GM20000 (cell line): ENCODE measurements around the gene OR1N2.

ENCODE experiments used
- DNase-seq: peaks from one replicate; pipeline ENCODE4 v3.0.0; 2012; ENCODE audit warnings: low spot score
- CTCF ChIP-seq: IDR thresholded peaks from 2 replicates; pipeline ENCODE4 v1.5.1; 2012; ENCODE audit warnings: mild to moderate bottlenecking, control low read depth; ENCODE audit errors: extremely low read depth, missing control alignments

Gene OR1N2, protein sequence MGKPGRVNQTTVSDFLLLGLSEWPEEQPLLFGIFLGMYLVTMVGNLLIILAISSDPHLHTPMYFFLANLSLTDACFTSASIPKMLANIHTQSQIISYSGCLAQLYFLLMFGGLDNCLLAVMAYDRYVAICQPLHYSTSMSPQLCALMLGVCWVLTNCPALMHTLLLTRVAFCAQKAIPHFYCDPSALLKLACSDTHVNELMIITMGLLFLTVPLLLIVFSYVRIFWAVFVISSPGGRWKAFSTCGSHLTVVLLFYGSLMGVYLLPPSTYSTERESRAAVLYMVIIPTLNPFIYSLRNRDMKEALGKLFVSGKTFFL

DNA sequence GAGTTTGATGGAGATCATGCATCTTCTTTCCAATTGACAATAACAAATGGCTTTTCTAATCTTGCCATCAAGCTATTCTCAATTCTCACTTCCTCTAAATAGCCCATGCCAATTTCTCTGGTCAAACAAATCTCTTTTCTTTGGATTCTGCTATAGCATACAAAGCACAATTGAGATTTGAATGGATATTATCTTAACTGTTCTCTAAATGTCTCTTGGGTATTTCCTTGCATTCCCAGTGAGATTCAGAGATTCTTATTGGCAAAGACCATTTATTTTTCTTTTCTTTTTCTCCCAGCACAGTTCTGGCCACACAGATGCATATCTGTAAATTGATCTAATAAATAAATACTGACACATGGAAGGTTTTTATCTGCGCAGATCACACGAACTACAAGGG, at the start of gene OR1N2:
Gene OR1N2 (plus strand): TSS at position 301 of the 400 bp plus-strand sequence. CDS start 100 bp downstream, outside the sequence.
- TF ChIP-seq CTCF, result no peak
- no peak for DNase-seq

- no peak for TF ChIP-seq CTCF
These were observed 45.9 kb upstream of the OR1N2 start for GRCh38 chr9:122506964-122507363.

GRCh38 chr9:122510502-122510901, 42.4 kb upstream of the OR1N2 start, which contains the start of gene OR1J2:
TSS of gene OR1J2 (plus strand) at chr9:122510802. CDS start at chr9:122510802, 0 bp downstream.
- DNase-seq, result no peak
- no peak for TF ChIP-seq CTCF

More at GRCh38 chr9:122506964-122507363, 45.9 kb upstream of the OR1N2 start:
- no peak for DNase-seq

GRCh38 chr9:122518226-122518625, 34.7 kb upstream of the OR1N2 start:
- DNase-seq, result no peak
- TF ChIP-seq CTCF, result no peak

DNA sequence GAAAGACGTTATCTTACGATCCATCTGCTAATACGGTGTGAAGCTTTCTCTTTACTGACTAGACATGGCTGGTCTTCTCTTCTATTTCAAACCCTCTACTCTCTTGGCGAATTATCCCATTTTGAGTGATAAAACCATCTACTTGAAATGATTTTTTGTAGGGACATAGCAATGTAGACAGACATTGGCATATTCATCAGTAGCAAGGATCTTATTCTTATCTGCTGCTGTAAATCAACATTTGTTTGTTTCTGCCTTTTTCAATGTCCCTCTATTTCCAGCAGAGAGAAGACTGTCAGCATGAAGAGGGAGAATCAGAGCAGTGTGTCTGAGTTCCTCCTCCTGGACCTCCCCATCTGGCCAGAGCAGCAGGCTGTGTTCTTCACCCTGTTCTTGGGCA, 34.1 kb upstream of the OR1N2 start, which contains the start of gene OR1J4:
Gene OR1J4 (plus strand): TSS at position 301 of the 400 bp plus-strand sequence. CDS start 0 bp downstream, at position 301.
- TF ChIP-seq CTCF, result no peak
- no peak for DNase-seq

DNA sequence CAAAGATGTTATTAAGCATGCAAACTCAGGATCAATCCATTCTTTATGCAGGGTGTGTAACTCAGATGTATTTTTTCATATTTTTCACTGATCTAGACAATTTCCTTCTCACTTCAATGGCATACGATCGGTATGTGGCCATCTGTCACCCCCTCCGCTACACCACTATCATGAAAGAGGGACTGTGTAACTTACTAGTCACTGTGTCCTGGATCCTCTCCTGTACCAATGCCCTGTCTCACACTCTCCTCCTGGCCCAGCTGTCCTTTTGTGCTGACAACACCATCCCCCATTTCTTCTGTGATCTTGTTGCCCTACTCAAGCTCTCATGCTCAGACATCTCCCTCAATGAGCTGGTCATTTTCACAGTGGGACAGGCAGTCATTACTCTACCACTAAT, 33.5 kb upstream of the OR1N2 start:
- DNase-seq, result no peak
- no peak for TF ChIP-seq CTCF

- no peak for TF ChIP-seq CTCF
These were observed 26.3 kb upstream of the OR1N2 start for GRCh38 chr9:122526602-122527001.

More at GRCh38 chr9:122526602-122527001, 26.3 kb upstream of the OR1N2 start:
- DNase-seq, result no peak
